ENCODE data around the gene GHRH. TPM values are rescaled to one million over a fixed set of nuclear protein-coding genes. Genes with fewer than 3 reads are reported as not detected.

The GHRH gene
- polyA plus RNA-seq, 2 of the 4 experiments (the other 2 are of a cell fraction) = not detected

GRCh38 chr20:37303637-37304036 lies 42.0 kb upstream of the GHRH start:
- Histone ChIP-seq H3K9me3 (no peaks in the 10 kb centered on the region), H3K4me2 (peak overlapping the region; percentile 28; the same call in 2 of the 3 replicates), H3K4me1 (peaks cover 31% of the 10 kb centered on the region), H3K4me3 (no peak overlapping the region), H3K27ac (no peak overlapping the region)
- TF ChIP-seq ESRRA (IDR thresholded peaks at IDR 0.05; ENCODE audit: borderline replicate concordance, low read length) (no peak), TFCP2L1 (CRISPR knock-in tag; IDR thresholded peaks at IDR 0.05) (no peak), KDM5A (IDR thresholded peaks at IDR 0.05) (no peak), TP53 (CRISPR knock-in tag; IDR thresholded peaks at IDR 0.05) (no peak), CHD2 (IDR thresholded peaks at IDR 0.05; ENCODE audit: low read length, partially characterized antibody) (no peak), FOSB (CRISPR knock-in tag; IDR thresholded peaks at IDR 0.05) (no peak), BHLHE40 (IDR thresholded peaks at IDR 0.05; ENCODE audit: low read depth, low read length) (no peak), HOXB5 (CRISPR knock-in tag; IDR thresholded peaks at IDR 0.05) (no peak), RNF2 (IDR thresholded peaks at IDR 0.05; ENCODE audit: borderline replicate concordance, low read depth) (no peak), CBX2 (IDR thresholded peaks at IDR 0.05; ENCODE audit: borderline replicate concordance, low read depth) (no peak), MAFK (IDR thresholded peaks at IDR 0.05; ENCODE audit: partially characterized antibody) (no peak), ELK1 (IDR thresholded peaks at IDR 0.05; ENCODE audit: low read depth, low read length) (no peak), KDM1A (IDR thresholded peaks at IDR 0.05; ENCODE audit: low read depth) (no peak), GATA3 (IDR thresholded peaks at IDR 0.05; ENCODE audit: borderline replicate concordance) (no peak), ZC3H11A (IDR thresholded peaks at IDR 0.05) (no peak), JUNB (IDR thresholded peaks at IDR 0.05) (no peak), HDAC2 (IDR thresholded peaks at IDR 0.05) (no peak), PBX3 (IDR thresholded peaks at IDR 0.05) (no peak), ZSCAN20 (CRISPR knock-in tag; IDR thresholded peaks at IDR 0.05) (no peak)
- TF ChIP-seq, protein P1, sequence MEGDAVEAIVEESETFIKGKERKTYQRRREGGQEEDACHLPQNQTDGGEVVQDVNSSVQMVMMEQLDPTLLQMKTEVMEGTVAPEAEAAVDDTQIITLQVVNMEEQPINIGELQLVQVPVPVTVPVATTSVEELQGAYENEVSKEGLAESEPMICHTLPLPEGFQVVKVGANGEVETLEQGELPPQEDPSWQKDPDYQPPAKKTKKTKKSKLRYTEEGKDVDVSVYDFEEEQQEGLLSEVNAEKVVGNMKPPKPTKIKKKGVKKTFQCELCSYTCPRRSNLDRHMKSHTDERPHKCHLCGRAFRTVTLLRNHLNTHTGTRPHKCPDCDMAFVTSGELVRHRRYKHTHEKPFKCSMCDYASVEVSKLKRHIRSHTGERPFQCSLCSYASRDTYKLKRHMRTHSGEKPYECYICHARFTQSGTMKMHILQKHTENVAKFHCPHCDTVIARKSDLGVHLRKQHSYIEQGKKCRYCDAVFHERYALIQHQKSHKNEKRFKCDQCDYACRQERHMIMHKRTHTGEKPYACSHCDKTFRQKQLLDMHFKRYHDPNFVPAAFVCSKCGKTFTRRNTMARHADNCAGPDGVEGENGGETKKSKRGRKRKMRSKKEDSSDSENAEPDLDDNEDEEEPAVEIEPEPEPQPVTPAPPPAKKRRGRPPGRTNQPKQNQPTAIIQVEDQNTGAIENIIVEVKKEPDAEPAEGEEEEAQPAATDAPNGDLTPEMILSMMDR (IDR thresholded peaks at IDR 0.05) = no peak
- no peak; a peak in 1 of 6 replicates for ATAC-seq
- peak in 1 of 2 experiments; percentile 31 for DNase-seq (ENCODE audit: low read depth in 1 of 2, low spot score in 1 of 2)
- no peak for FAIRE-seq
- 90% methylated on average over 4 of the region's 4 CpGs for WGBS (ENCODE audit: missing lambda C conversion rate)
- ChIA-PET POLR2A (no interaction called here), CTCF (interaction anchor here (0.9 to 1.2 kb wide), 2 partner anchors 9 to 22 kb away, joined by 3 to 5 read pairs; no protein-coding TSS in a partner anchor)

DNA sequence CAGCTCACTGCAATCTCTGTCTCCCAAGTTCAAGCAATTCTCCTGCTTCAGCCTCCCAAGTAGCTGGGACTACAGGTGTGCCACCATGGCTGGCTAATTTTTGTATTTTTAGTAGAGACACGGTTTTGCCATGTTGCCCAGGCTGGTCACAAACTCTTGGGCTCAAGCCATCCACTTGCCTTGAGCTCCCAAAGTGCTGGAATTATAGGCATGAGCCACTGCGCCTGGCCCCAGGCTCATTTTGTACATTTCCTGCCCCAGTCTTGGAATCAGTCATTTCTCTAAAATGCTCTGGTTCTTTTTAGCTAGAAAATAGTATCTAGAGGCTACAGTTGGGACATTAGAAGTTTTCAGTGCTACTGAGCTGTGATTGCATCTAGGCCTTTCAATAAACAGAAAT lies 41.4 kb upstream of the GHRH start:
- H3K4me1 ChIP-seq = peaks cover 38% of the 10 kb centered on the region
- ChIA-PET CTCF (interaction anchor here (0.8 to 1.2 kb wide), 3 partner anchors 10 to 232 kb away, joined by 3 to 5 read pairs (median 3); no protein-coding TSS in a partner anchor), POLR2A (no interaction called here)
- WGBS (ENCODE audit: missing lambda C conversion rate) = 87% methylated on average over 2 of the region's 2 CpGs
- no peak overlapping the region; the same call in 2 of the 3 replicates for H3K4me2 ChIP-seq
- no peak for DNase-seq (ENCODE audit: low read depth in 1 of 2, low spot score in 1 of 2)
- no peak overlapping the region for H3K27ac ChIP-seq
- no peak for ATAC-seq
- no peak overlapping the region for H3K4me3 ChIP-seq
- no peaks in the 10 kb centered on the region for H3K9me3 ChIP-seq
- no peak for FAIRE-seq
- TF ChIP-seq MAZ (IDR thresholded peaks at IDR 0.05; ENCODE audit: borderline replicate concordance, low read depth, low read length) = no peak
- no peak for TF ChIP-seq REST (IDR thresholded peaks at IDR 0.05)
- TF ChIP-seq FOSL2 (IDR thresholded peaks at IDR 0.05) = no peak
- TF ChIP-seq FOSL2 (CRISPR knock-in tag; IDR thresholded peaks at IDR 0.05) = no peak
- TF ChIP-seq ESRRA (IDR thresholded peaks at IDR 0.05; ENCODE audit: borderline replicate concordance, low read length) = no peak
- no peak for TF ChIP-seq FOSB (CRISPR knock-in tag; IDR thresholded peaks at IDR 0.05)
- no peak for TF ChIP-seq PBX3 (IDR thresholded peaks at IDR 0.05)
- TF ChIP-seq JUNB (IDR thresholded peaks at IDR 0.05) = no peak
- TF ChIP-seq KDM1A (IDR thresholded peaks at IDR 0.05; ENCODE audit: low read depth) = no peak
- TF ChIP-seq MAFK (IDR thresholded peaks at IDR 0.05; ENCODE audit: partially characterized antibody) = no peak
- TF ChIP-seq BCL3 (IDR thresholded peaks at IDR 0.05) = no peak
- no peak for TF ChIP-seq KDM5A (IDR thresholded peaks at IDR 0.05)
- no peak for TF ChIP-seq RCOR1 (IDR thresholded peaks at IDR 0.05; ENCODE audit: low read depth, low read length)
- TF ChIP-seq RFX5 (IDR thresholded peaks at IDR 0.05) = no peak
- TF ChIP-seq NFE2L2 (conservative IDR thresholded peaks at IDR 0.05; ENCODE audit: low read length) = no peak
- TF ChIP-seq HOXA7 (CRISPR knock-in tag; IDR thresholded peaks at IDR 0.05) = no peak
